B cell (primary cell): ENCODE measurements around the gene STK17A. TPM values are rescaled to one million over a fixed set of nuclear protein-coding genes. Genes with fewer than 3 reads are reported as not detected.

Experiments used
- ATAC-seq: fragments of 200-7000 bp; cut with Tn5 transposase; one replicate; pipeline ENCODE4 v1.10.0; 2021; ENCODE audit warnings: low read depth, mild to moderate bottlenecking, moderate number of reproducible peaks, moderate library complexity
- CTCF ChIA-PET: fragments of 350-600 bp; sonication (Branson Sonifier 250); formaldehyde crosslinking; loops from one replicate; lab custom pipeline; 2021; ENCODE audit warnings: antibody characterized with exemption, inconsistent platforms; lab: Charles Lee
- POLR2A ChIA-PET: fragments of 350-600 bp; sonication (Branson Sonifier 250); formaldehyde crosslinking; loops from one replicate; lab custom pipeline; 2021; ENCODE audit warnings: antibody characterized with exemption; lab: Charles Lee
- DNase-seq: peaks from one replicate; pipeline ENCODE4 v3.0.0; 2013
- H2AFZ ChIP-seq: 2 replicates; pipeline ENCODE4 v1.6.1; 2012; ENCODE audit warnings: mild to moderate bottlenecking, low read depth, low read length; ENCODE audit not compliant: insufficient read depth, poor library complexity, severe bottlenecking
- H3K27ac ChIP-seq, 2 donors: 1 replicate in 1 of 2; 2 replicates in 1 of 2; pipeline ENCODE4 v1.5.1; 2012 to 2013; ENCODE audit warnings: low read length in 2 of 2, mild to moderate bottlenecking in 2 of 2, moderate library complexity in 1 of 2
- H3K27me3 ChIP-seq, 4 experiments: fragments of 200-600 bp in 1 of 4; sonication (generic) in 1 of 4; replicated peaks in 1 of 4; 1 replicate in 2 of 4; 2 replicates in 2 of 4; pipeline versions ENCODE4 v1.6.1 to v1.7.0; 2013 to 2016; ENCODE audit warnings: low read length in 3 of 4, mild to moderate bottlenecking in 2 of 4, mixed read lengths in 1 of 4, moderate library complexity in 1 of 4; ENCODE audit not compliant: insufficient read depth in 4 of 4, control insufficient read depth in 3 of 4; ENCODE audit errors: control extremely low read depth in 1 of 4
- H3K36me3 ChIP-seq, 2 experiments: replicated peaks in 1 of 2; 1 replicate in 1 of 2; 2 replicates in 1 of 2; pipeline versions ENCODE4 v1.6.1 to v1.7.1; 2013; ENCODE audit warnings: low read length in 1 of 2; ENCODE audit not compliant: insufficient read depth in 2 of 2, control insufficient read depth in 1 of 2; ENCODE audit errors: control extremely low read depth in 1 of 2, extremely low read depth in 1 of 2
- H3K4me1 ChIP-seq, 2 donors: fragments of 200-600 bp in 1 of 2; sonication (generic) in 1 of 2; 1 replicate in 1 of 2; 2 replicates in 1 of 2; pipeline versions ENCODE4 v1.5.1 to v1.6.1; 2013 to 2017; ENCODE audit warnings: low read length in 2 of 2; ENCODE audit not compliant: control insufficient read depth in 2 of 2, insufficient read depth in 2 of 2
- H3K4me2 ChIP-seq: replicated peaks from 2 replicates; pipeline ENCODE3; 2012; ENCODE audit warnings: mild to moderate bottlenecking, low read depth, low read length; ENCODE audit not compliant: poor library complexity, severe bottlenecking
- H3K4me3 ChIP-seq, 5 experiments: fragments of 200-600 bp in 1 of 5; sonication (generic) in 1 of 5; 1 replicate in 3 of 5; 2 replicates in 2 of 5; pipeline versions ENCODE4 v1.5.1 to v1.7.0; 2011 to 2016; ENCODE audit warnings: low read length in 4 of 5, mild to moderate bottlenecking in 4 of 5, low read depth in 2 of 5, control low read depth in 1 of 5, moderate library complexity in 1 of 5; ENCODE audit not compliant: insufficient read depth in 1 of 5; ENCODE audit errors: control extremely low read depth in 1 of 5, extremely low read depth in 1 of 5
- H3K79me2 ChIP-seq: fragments of 200-600 bp; sonication (generic); one replicate; pipeline ENCODE4 v1.6.0; 2016; ENCODE audit warnings: low read length; ENCODE audit not compliant: control insufficient read depth, insufficient read depth
- H3K9ac ChIP-seq: fragments of 200-600 bp; sonication (generic); 2 replicates; pipeline ENCODE4 v1.6.1; 2017; ENCODE audit warnings: mild to moderate bottlenecking, low read length, moderate library complexity
- H3K9me3 ChIP-seq, 3 donors: one replicate each; pipeline versions ENCODE4 v1.6.1 to v1.7.1; 2013; ENCODE audit warnings: low read length in 2 of 3; ENCODE audit not compliant: control insufficient read depth in 2 of 3, insufficient read depth in 1 of 3; ENCODE audit errors: control extremely low read depth in 1 of 3
- H4K20me1 ChIP-seq: 2 replicates; pipeline ENCODE4 v1.6.0; 2012; ENCODE audit warnings: mild to moderate bottlenecking, low read length; ENCODE audit not compliant: insufficient read depth, control insufficient read depth, poor library complexity, severe bottlenecking
- H3K27ac Mint-ChIP-seq: one replicate; pipeline ENCODE4 v1.8.0; 2021; ENCODE audit warnings: mixed read lengths
- H3K27me3 Mint-ChIP-seq: one replicate; pipeline ENCODE4 v1.8.0; 2021; ENCODE audit warnings: mixed read lengths
- H3K4me1 Mint-ChIP-seq: one replicate; pipeline ENCODE4 v1.8.0; 2021; ENCODE audit warnings: mixed read lengths
- H3K4me3 Mint-ChIP-seq: one replicate; pipeline ENCODE4 v1.8.0; 2021; ENCODE audit warnings: mixed read lengths
- H3K9me3 Mint-ChIP-seq: one replicate; pipeline ENCODE4 v1.8.0; 2022; ENCODE audit warnings: mixed read lengths; ENCODE audit not compliant: insufficient read depth
- CTCF ChIP-seq: fragments of 200-600 bp; IDR thresholded peaks from one replicate; pipeline ENCODE4 v1.8.0; 2022; ENCODE audit warnings: antibody characterized with exemption, mild to moderate bottlenecking
- EZH2 ChIP-seq: IDR thresholded peaks from 2 replicates; pipeline ENCODE4 v1.6.1; 2012; ENCODE audit warnings: borderline replicate concordance, low read depth, mild to moderate bottlenecking, moderate library complexity, low read length; ENCODE audit not compliant: insufficient read depth, poor library complexity, severe bottlenecking
- WGBS: methylation state at CpG from one replicate; pipeline ENCODE4 v1.1.5; 2013; ENCODE audit warnings: missing lambda C conversion rate; ENCODE audit not compliant: insufficient coverage; 5-methylcytosine and 5-hydroxymethylcytosine counted together
- intact Hi-C: fragments of 100-400 bp; cut with micrococcal nuclease; formaldehyde crosslinking; loops from one replicate; pipeline ENCODE4 v1.10.0; 2022
- polyA plus RNA-seq: library from polyadenylated mRNA; depleted of rRNA; stranded (reverse); fragments of >200 nt; gene quantifications from 2 replicates; pipeline ENCODE4 v1.2.3, GENCODE V29; 2012
- total RNA-seq, 2 donors: library from RNA; stranded (reverse); fragments of 120-200 nt in 1 of 2; gene quantifications; 1 replicate in 1 of 2; 2 replicates in 1 of 2; pipeline versions ENCODE4 v1.2.3 to v1.2.4, GENCODE V29; 2013 to 2022

Gene STK17A
- total and polyA plus RNA-seq, 2 donors (not counting 1 experiment from before 2014, with no cell fraction given), result 72.8 to 111 TPM

GRCh38 chr7:43636093-43636492 is 53.2 kb downstream of the STK17A start:
- H3K27ac ChIP-seq, result peak overlapping the region in 1 of 2 donors; percentile 97
- intact Hi-C loops, result no loop called here

More at GRCh38 chr7:43636093-43636492, 53.2 kb downstream of the STK17A start:
- H3K9me3 Mint-ChIP-seq, result no peaks in the 10 kb centered on the region
- CTCF ChIA-PET, result interaction anchor here (1.4 to 5.2 kb wide), 3 partner anchors 14 to 63 kb away, joined by 4 to 35 read pairs (median 8); partner anchors contain the start of gene STK17A
- Histone ChIP-seq H3K4me1 (peaks cover 32 to 40% of the 10 kb centered on the region in 2 donors), H4K20me1 (peaks cover 15% of the 10 kb centered on the region), H2AFZ (no peak overlapping the region), H3K9ac (no peak overlapping the region), H3K36me3 (peaks cover 0 to 76% of the 10 kb centered on the region in 2 experiments), H3K9me3 (peaks cover 0 to 4% (median 0%) of the 10 kb centered on the region in 3 donors), H3K27me3 (no peaks in the 10 kb centered on the region), H3K4me2 (no peak overlapping the region), H3K79me2 (peaks cover 68% of the 10 kb centered on the region), H3K4me3 (no peak overlapping the region)
- H3K27ac Mint-ChIP-seq, result no peak overlapping the region
- H3K4me1 Mint-ChIP-seq, result peaks cover 69% of the 10 kb centered on the region
- no peak for TF ChIP-seq CTCF
- TF ChIP-seq EZH2, result no peak
- no peaks in the 10 kb centered on the region for H3K27me3 Mint-ChIP-seq
- POLR2A ChIA-PET, result no interaction called here
- DNase-seq (no peak), ATAC-seq (no peak)
- no peak overlapping the region for H3K4me3 Mint-ChIP-seq
- no CpG with 5 or more reads among the region's 6 CpGs for WGBS
